Kidney capillary endothelial cell (primary cell): ENCODE data around the gene ATCAY.
A peak's percentile ranks its signal among the peaks of the same experiment; 100 is the strongest.
"Not testable (repeated sequence)": the region's sequence is repeated elsewhere in the genome, so short reads cannot be mapped to it uniquely, and the experiment has no call there.

Experiments used
- DNase-seq: peaks from one replicate; pipeline ENCODE4 v3.0.0-alpha.2; 2018; ENCODE audit warnings: low spot score

Gene ATCAY

DNA sequence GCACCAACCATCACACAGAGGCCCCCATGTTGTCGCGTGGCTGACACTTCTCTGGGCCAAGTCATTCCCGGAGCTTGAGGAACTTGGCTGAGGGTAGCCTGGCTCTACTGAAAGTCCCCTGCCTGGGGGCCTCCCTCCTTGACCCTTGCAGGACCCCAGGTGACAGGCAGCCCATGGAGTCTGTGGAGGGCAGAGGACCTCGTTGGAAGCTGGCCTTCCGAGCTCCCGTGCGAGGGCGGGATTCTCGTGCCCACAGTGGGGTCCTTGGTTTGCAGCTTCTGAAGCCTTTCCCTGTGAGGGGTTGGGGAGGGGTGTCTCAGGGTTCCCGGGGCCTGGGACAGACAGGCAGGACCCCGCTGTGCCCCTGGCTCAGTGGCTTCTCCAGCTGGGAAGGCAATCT lies 68.8 kb downstream of the ATCAY start:
- DNase-seq: no peak

GRCh38 chr19:3949997-3950859 lies 69.7 kb downstream of the ATCAY start:
- no peak for DNase-seq

DNA sequence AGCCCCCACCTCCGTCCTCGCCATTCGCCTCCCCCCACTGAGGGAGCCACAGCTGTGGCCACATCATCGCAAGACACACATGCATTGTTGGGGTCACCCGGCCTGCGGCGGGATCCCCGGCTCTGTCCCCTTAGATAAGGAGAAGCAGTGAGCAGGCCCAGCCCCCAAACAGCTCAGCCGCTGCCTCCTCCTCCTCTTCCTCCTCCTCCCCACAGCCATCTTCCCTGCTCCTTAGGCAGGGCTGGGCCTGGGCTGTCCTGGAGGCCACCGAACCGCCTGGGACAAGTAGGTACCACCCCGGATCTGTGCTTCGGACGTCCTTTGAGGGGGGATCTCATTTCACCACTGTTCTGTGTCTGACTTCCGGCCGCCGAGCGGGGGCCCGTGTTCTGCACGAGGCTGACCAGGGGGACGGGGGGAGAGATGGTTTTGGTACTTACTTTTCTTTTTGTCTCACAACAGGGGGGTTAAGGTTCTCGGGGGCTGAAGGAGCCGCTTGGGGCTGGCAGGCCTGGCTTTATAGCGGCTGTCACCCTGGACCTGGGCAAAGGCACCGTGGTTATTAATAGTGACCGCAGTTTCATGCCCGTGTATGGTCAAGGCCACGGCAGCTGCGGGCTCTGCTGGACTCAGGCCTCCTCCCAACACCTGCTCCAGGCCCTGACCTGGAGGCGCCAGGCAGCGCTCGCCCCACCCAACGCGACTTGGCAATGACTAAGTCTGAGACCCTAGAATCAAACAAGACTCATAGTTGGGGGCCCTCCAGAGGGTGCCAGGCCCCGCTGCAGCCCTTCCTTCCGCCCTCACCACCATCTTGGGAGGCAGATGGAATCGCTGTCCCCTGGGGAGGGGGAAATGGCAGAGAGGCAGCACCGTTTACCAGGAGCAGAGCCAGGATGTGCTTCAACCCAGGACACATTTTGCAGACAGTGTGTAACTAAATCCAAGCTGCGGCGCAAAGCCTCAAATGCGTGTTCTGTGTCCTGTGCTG lies 70.7 kb downstream of the ATCAY start:
- DNase-seq: no peak

- DNase-seq: not testable (repeated sequence)
Measured at GRCh38 chr19:3952755-3953276, 72.3 kb downstream of the ATCAY start.

GRCh38 chr19:3954107-3954506 lies 73.6 kb downstream of the ATCAY start:
- no peak for DNase-seq

DNA sequence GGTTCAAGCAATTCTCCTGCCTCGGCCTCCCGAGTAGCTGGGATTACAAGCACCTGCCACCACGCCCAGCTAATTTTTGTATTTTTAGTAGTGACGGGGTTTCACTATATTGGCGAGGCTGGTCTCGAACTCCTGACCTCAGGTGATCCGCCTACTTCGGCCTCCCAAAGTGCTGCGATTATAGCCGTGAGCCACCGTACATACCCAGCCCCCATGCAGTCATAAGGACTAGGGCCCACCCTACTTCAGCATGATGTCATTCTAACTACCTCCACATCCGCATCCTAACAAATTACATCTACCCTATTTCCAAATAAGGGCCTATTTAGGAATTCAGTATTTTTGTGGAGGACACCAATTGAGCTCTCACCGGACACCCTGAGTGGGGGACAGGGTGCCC lies 74.8 kb downstream of the ATCAY start:
- DNase-seq: not testable (repeated sequence)

DNA sequence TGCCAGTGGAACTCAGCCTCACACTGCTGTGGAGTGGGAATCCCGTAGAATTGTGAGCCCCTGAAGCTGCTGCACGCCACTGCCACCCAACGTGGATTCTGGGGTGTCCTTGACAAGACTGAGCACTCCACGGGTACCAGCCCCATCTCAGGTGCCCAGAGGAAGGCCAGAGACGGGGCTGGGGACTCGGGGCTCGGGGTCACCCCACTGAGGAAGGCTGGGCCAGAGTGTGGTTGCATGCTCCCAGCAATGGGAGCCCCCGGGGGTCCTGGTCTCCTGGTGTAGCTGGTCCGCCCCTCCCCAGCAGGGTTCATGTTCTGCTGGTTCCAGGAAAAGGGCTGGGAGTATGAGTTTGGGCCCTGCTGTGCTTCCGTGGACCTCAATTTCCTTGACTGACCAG lies 75.2 kb downstream of the ATCAY start:
- no peak for DNase-seq

DNA sequence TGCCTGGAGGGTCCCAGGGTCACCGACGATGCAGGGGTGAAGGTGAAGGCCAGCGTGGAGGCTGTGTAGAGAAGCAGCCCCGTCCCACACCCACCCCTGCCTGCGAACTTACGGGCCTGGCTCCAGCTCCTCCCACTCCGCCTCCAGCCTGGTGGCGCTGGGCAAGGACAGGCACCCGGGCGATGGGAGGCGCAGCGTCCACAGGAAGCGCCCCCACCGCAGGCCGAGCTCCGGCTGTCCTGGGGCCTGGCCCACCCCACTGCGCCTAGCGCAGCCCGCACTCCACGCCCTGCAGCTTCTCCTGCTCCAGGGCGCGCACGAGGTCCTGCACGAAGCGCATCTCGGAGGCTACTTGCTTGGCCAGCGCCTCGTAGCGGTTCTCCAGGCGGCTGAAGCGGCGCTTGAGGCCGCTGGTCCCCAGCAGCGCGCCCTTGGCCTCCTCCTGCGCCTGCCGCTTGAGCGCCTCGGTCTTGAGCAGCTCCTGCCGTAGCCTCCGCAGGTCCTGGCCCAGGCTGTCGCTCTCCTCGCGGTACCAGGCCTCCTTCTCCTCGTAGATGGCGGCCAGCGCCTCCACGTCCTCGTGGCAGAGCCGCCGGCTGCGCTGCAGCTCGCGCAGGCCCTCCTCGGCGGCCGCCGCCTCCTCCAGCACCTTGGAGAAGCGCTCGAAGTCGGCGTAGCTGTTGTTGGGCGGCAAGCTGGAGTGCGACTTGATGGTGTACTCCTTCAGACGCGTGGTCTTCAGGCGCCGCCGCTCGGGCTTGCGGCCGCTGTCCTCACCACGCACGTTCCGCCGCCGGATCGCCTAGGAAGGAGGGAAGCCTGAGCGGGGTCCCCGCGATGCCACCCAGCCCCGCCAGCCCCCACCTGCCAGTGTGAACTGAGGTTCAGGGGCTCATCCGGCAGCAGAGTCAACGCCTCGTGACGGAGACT lies 78.6 kb downstream of the ATCAY start:
- DNase-seq: no peak

- DNase-seq: no peak
Measured at GRCh38 chr19:3959766-3960131, 79.3 kb downstream of the ATCAY start.

- DNase-seq: no peak
Measured at GRCh38 chr19:3961007-3961406, 80.5 kb downstream of the ATCAY start.

- DNase-seq: no peak
Measured at GRCh38 chr19:3963458-3964255, 83.2 kb downstream of the ATCAY start.

DNA sequence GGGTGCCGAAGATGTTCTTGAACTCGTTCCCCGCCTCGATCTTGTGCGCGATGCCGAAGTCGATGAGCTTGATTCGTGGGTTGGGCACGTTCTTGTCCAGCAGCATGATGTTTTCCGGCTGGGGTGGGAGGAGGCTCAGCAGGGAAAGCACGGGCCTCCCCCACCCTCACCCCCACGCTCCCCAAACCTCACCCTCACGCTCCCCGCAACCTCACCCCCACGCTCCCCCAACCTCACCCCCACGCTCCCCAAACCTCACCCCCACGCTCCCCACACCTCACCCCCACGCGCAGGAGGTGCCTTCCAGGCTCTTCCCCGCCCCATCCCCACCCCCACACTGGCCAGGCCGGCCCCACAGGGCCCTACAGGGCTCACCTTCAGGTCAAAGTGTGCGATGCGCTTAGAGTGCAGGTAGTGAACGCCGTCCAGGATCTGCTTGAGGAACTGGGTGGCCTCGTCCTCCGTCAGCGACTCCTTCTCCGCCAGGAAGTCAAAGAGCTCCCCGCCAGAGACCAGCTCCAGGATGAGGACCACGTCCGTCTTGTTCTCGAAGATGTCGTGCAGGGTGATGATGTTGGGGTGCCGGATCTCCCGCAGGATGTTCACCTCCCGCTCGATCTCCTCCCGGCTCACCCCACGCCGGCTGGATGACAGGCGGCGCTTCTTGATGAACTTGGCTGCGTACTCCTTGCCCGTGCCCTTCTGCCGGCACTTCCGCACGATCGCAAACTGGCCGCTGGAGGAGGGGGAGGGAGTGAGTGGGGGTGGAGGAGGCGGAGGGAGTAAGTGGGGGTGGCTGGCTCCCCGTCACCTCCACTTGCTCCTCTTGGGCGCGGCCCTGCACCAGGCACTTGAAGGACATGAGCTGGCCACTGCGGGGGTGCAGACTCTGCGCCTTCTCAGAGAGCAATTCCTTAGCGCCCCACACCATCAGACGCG lies 84.0 kb downstream of the ATCAY start:
- no peak for DNase-seq

- no peak for DNase-seq
Measured at GRCh38 chr19:3966051-3967017, 85.8 kb downstream of the ATCAY start.

DNA sequence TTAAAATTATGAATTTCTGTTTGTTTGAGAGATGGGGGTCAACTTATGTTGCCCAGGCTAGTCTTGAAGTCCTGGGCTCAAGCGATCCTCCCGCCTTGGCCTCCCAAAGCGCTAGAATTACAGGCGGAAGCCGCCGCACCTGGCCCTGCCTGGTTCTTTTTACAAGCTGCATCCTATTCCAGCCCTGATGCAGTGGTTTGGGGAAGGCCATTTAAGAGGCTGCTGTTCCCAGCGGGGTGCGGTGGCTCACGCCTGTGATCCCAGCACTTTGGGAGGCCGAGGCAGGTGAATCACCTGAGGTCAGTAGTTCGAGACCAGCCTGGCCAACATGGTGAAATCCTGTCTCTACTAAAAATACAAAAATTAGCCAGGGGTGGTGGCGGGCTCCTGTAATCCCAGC lies 87.5 kb downstream of the ATCAY start:
- not testable (repeated sequence) for DNase-seq

DNA sequence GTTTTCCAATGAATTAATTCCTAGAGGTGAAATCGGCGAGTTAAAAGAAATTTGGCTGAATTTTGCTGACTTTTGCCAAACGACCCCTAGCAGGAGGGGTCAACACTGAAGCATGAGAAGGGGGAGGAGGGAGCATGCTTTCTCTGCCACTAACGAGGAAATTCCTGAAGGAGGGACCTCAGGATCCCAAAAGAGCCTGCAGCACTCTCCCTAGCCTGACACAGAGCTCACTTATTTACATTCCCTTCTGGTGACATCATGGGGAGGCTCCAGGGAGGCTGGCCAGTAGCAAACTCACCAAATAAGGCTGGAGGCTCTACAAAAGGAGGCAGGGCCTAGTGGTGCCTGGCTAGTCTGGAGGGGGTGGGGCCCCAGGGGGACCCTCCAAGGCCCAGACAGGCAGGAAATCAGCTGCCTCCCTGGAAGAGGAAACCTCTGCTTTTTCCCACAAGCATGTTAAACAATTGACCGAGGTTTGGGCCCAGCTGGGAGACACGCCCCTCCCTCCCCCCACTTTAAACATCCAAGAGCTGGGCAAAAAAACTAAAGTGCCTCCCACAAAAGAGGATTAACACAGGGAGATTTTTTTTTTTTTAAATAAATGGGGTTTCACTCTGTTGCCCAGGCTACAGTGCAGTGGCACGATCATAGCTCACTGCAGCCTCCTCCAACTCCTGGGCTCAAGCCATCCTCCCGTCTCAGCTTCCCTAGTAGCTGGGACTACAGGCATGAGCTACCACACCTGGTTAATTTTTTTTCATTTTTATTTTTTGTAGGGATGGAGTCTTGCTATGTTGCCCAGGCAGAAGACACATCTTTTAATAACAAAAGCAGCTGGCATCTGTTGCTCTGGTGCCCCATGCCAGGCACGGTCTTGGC lies 88.3 kb downstream of the ATCAY start:
- peak; percentile 100 for DNase-seq

- DNase-seq: peak; percentile 85
Measured at GRCh38 chr19:3969435-3970312, 89.2 kb downstream of the ATCAY start.
